GM06990 (cell line): ENCODE data around the gene ZNF530.
A peak's percentile ranks its signal among the peaks of the same experiment; 100 is the strongest.

Experiments used
- DNase-seq: peaks from one replicate; pipeline ENCODE4 v3.0.0-alpha.2; 2011; ENCODE audit not compliant: insufficient read length; ENCODE audit errors: extremely low read depth
- H3K27me3 ChIP-seq: replicated peaks from 2 replicates; pipeline ENCODE4 v1.6.0; 2011; ENCODE audit warnings: low read length; ENCODE audit not compliant: control insufficient read depth, insufficient read depth
- H3K36me3 ChIP-seq: 2 replicates; pipeline ENCODE4 v1.5.1; 2011; ENCODE audit warnings: low read length; ENCODE audit not compliant: control insufficient read depth, insufficient read depth
- H3K4me3 ChIP-seq: replicated peaks from 2 replicates; pipeline ENCODE4 v1.5.1; 2011; ENCODE audit warnings: low read depth, mild to moderate bottlenecking, control low read depth, low read length
- TF ChIP-seq, protein P1 (sequence below): IDR thresholded peaks from 2 replicates; pipeline ENCODE4 v1.5.1; 2011; ENCODE audit warnings: low read length, control low read depth, mild to moderate bottlenecking, inconsistent platforms; ENCODE audit not compliant: insufficient read depth, poor library complexity, severe bottlenecking

ZNF530 gene

DNA sequence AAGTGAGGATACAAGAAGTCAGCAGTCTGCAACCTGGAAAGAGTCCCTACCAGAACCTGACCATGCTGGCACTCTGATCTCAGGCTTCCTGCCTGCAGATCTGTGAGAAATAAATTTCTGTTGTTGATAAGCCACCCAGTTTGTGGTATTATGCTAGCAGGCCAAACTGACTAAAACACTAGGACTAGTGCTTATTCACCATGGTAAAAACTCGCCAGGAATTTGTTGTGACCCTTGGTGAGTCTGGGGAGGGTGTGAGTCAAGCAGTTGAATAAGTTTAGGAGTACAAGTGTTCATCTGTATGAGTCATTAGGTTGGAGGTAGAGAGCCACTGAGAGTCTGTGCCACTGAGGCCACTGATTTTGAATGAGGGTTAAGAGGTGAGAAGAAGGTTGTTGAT, 12.2 kb upstream of the ZNF530 start:
- H3K4me3 ChIP-seq: no peak overlapping the region
- H3K27me3 ChIP-seq: no peaks in the 10 kb centered on the region
- peaks cover 2% of the 10 kb centered on the region for H3K36me3 ChIP-seq
- DNase-seq: no peak
- TF ChIP-seq, protein P1, sequence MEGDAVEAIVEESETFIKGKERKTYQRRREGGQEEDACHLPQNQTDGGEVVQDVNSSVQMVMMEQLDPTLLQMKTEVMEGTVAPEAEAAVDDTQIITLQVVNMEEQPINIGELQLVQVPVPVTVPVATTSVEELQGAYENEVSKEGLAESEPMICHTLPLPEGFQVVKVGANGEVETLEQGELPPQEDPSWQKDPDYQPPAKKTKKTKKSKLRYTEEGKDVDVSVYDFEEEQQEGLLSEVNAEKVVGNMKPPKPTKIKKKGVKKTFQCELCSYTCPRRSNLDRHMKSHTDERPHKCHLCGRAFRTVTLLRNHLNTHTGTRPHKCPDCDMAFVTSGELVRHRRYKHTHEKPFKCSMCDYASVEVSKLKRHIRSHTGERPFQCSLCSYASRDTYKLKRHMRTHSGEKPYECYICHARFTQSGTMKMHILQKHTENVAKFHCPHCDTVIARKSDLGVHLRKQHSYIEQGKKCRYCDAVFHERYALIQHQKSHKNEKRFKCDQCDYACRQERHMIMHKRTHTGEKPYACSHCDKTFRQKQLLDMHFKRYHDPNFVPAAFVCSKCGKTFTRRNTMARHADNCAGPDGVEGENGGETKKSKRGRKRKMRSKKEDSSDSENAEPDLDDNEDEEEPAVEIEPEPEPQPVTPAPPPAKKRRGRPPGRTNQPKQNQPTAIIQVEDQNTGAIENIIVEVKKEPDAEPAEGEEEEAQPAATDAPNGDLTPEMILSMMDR: no peak

DNA sequence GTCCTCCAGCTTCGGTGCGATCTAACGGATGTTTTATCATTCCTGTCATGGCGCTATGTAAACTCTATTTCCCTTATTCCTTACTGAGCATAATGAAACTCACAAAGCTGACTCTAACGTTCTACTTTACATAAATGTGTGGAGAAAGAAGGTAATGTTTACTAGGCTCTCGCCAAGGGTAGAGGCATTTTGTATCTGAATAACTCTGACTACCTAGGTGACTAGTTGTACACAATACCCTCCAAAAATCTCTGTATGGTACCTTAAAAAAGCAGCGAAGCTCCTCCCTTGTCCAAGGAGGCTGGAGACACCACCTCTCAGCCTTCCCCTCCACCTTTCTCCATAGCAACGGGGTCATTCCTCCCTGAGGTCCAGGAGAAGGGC, 316 bp upstream of the ZNF530 start:
- peaks cover 3% of the 10 kb centered on the region for H3K36me3 ChIP-seq
- peak overlapping the region; percentile 94 for H3K4me3 ChIP-seq
- TF ChIP-seq, protein P1: no peak
- no peaks in the 10 kb centered on the region for H3K27me3 ChIP-seq
- no peak for DNase-seq

DNA sequence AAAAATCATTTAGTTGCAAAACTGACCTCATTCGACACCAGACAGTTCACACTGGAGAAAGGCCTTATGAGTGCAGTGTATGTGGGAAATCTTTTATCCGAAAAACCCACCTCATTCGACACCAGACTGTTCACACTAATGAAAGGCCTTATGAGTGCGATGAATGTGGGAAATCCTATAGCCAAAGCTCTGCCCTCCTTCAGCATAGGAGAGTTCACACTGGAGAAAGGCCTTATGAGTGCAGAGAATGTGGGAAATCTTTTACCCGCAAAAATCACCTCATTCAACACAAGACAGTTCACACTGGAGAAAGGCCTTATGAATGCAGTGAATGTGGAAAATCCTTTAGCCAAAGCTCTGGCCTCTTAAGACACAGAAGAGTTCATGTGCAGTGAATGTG, 7.2 kb downstream of the ZNF530 start:
- DNase-seq: no peak
- Histone ChIP-seq H3K36me3 (peaks cover 17% of the 10 kb centered on the region), H3K27me3 (no peaks in the 10 kb centered on the region), H3K4me3 (no peak overlapping the region)
- TF ChIP-seq, protein P1: no peak

DNA sequence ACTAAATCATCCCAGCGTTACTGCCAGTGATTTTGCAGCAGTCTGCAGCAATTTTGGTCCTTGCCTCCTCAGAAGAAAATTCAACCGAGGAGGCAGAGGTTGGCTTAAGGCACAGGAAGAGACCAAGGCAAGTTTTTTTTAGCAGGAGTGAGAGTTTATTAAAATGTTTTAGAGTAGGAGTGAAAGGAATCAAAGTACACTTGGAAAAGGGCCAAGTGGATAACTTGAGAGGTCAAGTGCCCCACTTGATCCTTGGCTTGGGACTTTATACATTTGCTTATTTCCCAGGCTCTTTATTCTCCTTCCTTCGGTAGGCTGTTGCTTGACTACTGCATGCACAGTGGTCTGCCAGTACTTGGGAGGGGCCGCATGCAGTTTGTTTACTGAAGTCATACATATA, 11.4 kb downstream of the ZNF530 start:
- Histone ChIP-seq H3K27me3 (no peaks in the 10 kb centered on the region), H3K4me3 (no peak overlapping the region), H3K36me3 (peaks cover 13% of the 10 kb centered on the region)
- DNase-seq: no peak
- TF ChIP-seq, protein P1: no peak

DNA sequence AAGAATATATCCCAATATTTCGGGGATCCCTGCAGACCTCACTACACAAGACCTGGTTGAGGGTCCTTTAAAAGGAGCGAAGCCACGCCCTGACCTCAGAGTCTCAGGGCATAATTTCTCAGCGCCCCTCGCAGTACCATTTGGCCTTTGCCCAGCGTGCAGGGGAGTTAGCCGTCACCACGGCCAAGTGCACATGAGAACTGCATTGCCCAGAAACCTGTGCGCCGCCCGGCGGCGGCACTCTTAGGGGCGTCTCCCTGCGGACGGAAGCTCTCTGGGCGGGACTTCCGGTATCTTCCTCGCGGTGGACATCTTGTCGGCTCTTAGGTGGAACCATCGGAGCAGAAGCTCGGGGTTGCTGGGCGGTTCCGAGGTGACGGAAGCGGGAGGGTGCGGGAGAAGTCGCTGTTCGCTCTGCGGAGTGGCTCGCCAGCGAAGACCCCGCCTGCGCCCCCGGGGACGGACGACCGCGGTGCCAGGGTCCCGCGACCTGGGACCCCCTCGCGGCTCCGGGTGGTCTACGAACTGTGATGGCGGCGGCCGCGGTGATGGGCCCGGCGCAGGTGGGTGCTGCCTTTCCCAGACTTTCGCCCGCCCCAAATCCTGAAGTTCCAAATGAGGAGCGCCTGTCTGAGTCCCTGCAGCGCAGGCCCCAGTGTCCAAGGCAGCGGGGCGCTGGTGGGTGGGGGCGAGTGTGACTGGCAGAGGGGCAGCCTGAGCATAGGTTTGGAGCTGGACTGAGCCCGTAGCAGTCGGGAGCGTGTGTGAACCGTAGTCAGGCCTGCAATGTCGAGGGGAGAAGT, 14.5 kb downstream of the ZNF530 start, which contains the start of gene ZNF134:
Gene ZNF134, plus strand, starts transcription at position 302 of the 803 bp plus-strand sequence. CDS start 5,227 bp downstream, outside the sequence.
- H3K27me3 ChIP-seq: no peaks in the 10 kb centered on the region
- H3K4me3 ChIP-seq: peak within 1 kb of the TSS; percentile 90
- TF ChIP-seq, protein P1: peak; percentile 3
- peaks cover 17% of the 10 kb centered on the region for H3K36me3 ChIP-seq
- peak; percentile 92 for DNase-seq
